Measurements from ENCODE around the gene ADAMTS10.

Gene ADAMTS10

GRCh38 chr19:8550070-8550469 lies 60.4 kb downstream of the ADAMTS10 start:
- no peak overlapping the region for H3K9ac ChIP-seq (ENCODE audit: low read length)

DNA sequence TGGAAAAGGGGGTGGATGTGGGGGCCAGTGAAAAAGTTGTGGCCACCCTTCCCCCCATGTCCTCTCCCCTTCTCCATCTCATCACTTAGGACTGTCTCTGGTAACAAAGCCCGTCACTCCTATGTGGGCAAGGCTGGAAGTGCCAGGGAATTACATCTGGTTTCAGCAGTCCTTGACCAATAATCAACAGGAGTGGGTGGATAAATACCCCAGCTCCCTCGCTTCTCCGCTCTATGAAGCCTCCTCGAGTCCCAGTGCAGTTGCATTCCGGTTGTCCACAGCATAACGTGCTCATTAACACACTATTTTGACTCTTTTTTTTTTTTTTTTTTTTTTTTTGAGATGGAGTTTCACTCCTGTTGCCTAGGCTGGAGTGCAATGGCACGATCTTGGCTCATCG lies 64.8 kb downstream of the ADAMTS10 start:
- Histone ChIP-seq H3K9me3 (ENCODE audit: low read length) (no peaks in the 10 kb centered on the region), H3K4me3 (ENCODE audit: low read depth in 1 of 2, low read length in 2 of 2) (no peak overlapping the region), H3K27ac (ENCODE audit: low read depth, low read length) (no peak overlapping the region), H3K27me3 (ENCODE audit: control insufficient read depth in 1 of 2, insufficient read depth in 2 of 2, low read length in 2 of 2) (no peaks in the 10 kb centered on the region), H3K4me1 (ENCODE audit: insufficient read depth, low read length) (no peaks in the 10 kb centered on the region), H3K9ac (ENCODE audit: low read length) (no peak overlapping the region), H3K36me3 (ENCODE audit: insufficient read depth, low read length) (no peaks in the 10 kb centered on the region)

More at GRCh38 chr19:8550070-8550469, 60.4 kb downstream of the ADAMTS10 start:
- no peaks in the 10 kb centered on the region for H3K27me3 ChIP-seq (ENCODE audit: control insufficient read depth in 1 of 2, insufficient read depth in 2 of 2, low read length in 2 of 2)
- no peaks in the 10 kb centered on the region for H3K4me1 ChIP-seq (ENCODE audit: insufficient read depth, low read length)
- H3K4me3 ChIP-seq (ENCODE audit: low read depth in 1 of 2, low read length in 2 of 2): no peak overlapping the region
- H3K27ac ChIP-seq (ENCODE audit: low read depth, low read length): no peak overlapping the region
- H3K36me3 ChIP-seq (ENCODE audit: insufficient read depth, low read length): no peaks in the 10 kb centered on the region
- no peaks in the 10 kb centered on the region for H3K9me3 ChIP-seq (ENCODE audit: low read length)

DNA sequence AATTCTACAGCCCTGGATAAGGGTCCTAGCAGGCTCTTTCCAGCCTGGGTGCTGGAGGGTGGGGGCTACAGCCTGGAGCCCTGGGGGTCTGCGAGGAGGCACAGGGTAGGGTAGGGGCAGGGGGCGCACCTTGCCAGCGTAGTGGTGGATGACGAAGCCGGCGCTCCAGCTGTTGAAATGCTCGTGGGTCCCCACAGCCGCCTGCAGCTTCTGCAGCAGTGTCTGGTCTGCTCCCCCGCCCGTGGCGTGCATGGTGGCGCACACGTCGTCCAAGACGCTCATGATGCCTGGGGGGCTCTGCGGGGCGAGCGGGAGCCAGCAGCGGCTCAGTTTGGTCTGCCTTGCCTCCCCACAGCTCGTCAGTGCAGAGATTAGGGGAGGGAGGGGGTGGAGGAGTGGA lies 66.3 kb downstream of the ADAMTS10 start:
- H3K4me1 ChIP-seq (ENCODE audit: insufficient read depth, low read length): no peaks in the 10 kb centered on the region

GRCh38 chr19:8539621-8540149 lies 70.8 kb downstream of the ADAMTS10 start:
- H3K36me3 ChIP-seq (ENCODE audit: insufficient read depth, low read length): no peaks in the 10 kb centered on the region
- H3K4me3 ChIP-seq (ENCODE audit: low read depth in 1 of 2, low read length in 2 of 2): no peak overlapping the region

More for the DNA sequence above, 66.3 kb downstream of the ADAMTS10 start:
- no peak overlapping the region for H3K4me3 ChIP-seq (ENCODE audit: low read depth in 1 of 2, low read length in 2 of 2)
- no peak overlapping the region for H3K9ac ChIP-seq (ENCODE audit: low read length)
- no peaks in the 10 kb centered on the region for H3K36me3 ChIP-seq (ENCODE audit: insufficient read depth, low read length)
- no peaks in the 10 kb centered on the region for H3K27me3 ChIP-seq (ENCODE audit: control insufficient read depth in 1 of 2, insufficient read depth in 2 of 2, low read length in 2 of 2)
- no peak overlapping the region for H3K27ac ChIP-seq (ENCODE audit: low read depth, low read length)
- no peaks in the 10 kb centered on the region for H3K9me3 ChIP-seq (ENCODE audit: low read length)

GRCh38 chr19:8537099-8537498 lies 73.4 kb downstream of the ADAMTS10 start:
- no peak overlapping the region for H3K9ac ChIP-seq (ENCODE audit: low read length)
- H3K4me3 ChIP-seq (ENCODE audit: low read depth in 1 of 2, low read length in 2 of 2): no peak overlapping the region
- no peak overlapping the region for H3K27ac ChIP-seq (ENCODE audit: low read depth, low read length)
- no peaks in the 10 kb centered on the region for H3K4me1 ChIP-seq (ENCODE audit: insufficient read depth, low read length)
- H3K27me3 ChIP-seq (ENCODE audit: control insufficient read depth in 1 of 2, insufficient read depth in 2 of 2, low read length in 2 of 2): no peaks in the 10 kb centered on the region
- H3K36me3 ChIP-seq (ENCODE audit: insufficient read depth, low read length): no peaks in the 10 kb centered on the region
- H3K9me3 ChIP-seq (ENCODE audit: low read length): no peaks in the 10 kb centered on the region

More at GRCh38 chr19:8539621-8540149, 70.8 kb downstream of the ADAMTS10 start:
- Histone ChIP-seq H3K9me3 (ENCODE audit: low read length) (no peaks in the 10 kb centered on the region), H3K27me3 (ENCODE audit: control insufficient read depth in 1 of 2, insufficient read depth in 2 of 2, low read length in 2 of 2) (no peaks in the 10 kb centered on the region), H3K27ac (ENCODE audit: low read depth, low read length) (no peak overlapping the region), H3K9ac (ENCODE audit: low read length) (no peak overlapping the region), H3K4me1 (ENCODE audit: insufficient read depth, low read length) (no peaks in the 10 kb centered on the region)

DNA sequence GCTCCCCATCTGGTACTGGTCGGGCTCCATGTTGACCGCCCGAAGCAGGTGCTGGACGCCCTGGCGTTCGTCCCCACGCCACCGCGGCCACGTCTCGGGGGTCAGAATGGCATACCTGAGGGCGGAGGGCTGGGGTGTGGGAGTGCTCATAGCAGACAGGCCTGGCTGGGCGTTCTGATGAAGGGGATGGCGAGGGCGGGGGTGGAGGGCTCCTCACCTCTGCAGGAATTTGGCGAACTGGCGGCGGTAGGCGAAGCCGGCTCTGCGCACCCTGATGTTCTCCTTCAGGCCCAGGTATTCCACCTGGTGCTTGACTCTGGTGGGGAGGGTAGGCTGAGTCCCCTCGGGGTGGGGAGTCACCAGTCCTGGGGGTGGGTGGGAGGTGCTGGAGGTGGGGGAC lies 74.2 kb downstream of the ADAMTS10 start:
- H3K36me3 ChIP-seq (ENCODE audit: insufficient read depth, low read length): no peaks in the 10 kb centered on the region
- H3K9ac ChIP-seq (ENCODE audit: low read length): no peak overlapping the region
- H3K4me1 ChIP-seq (ENCODE audit: insufficient read depth, low read length): no peaks in the 10 kb centered on the region
- H3K4me3 ChIP-seq (ENCODE audit: low read depth in 1 of 2, low read length in 2 of 2): no peak overlapping the region
- no peaks in the 10 kb centered on the region for H3K27me3 ChIP-seq (ENCODE audit: control insufficient read depth in 1 of 2, insufficient read depth in 2 of 2, low read length in 2 of 2)
- no peak overlapping the region for H3K27ac ChIP-seq (ENCODE audit: low read depth, low read length)
- no peaks in the 10 kb centered on the region for H3K9me3 ChIP-seq (ENCODE audit: low read length)

- Histone ChIP-seq H3K27ac (ENCODE audit: low read depth, low read length) (no peak overlapping the region), H3K9ac (ENCODE audit: low read length) (no peak overlapping the region), H3K27me3 (ENCODE audit: control insufficient read depth in 1 of 2, insufficient read depth in 2 of 2, low read length in 2 of 2) (no peaks in the 10 kb centered on the region), H3K9me3 (ENCODE audit: low read length) (no peaks in the 10 kb centered on the region), H3K36me3 (ENCODE audit: insufficient read depth, low read length) (no peaks in the 10 kb centered on the region), H3K4me3 (ENCODE audit: low read depth in 1 of 2, low read length in 2 of 2) (no peak overlapping the region), H3K4me1 (ENCODE audit: insufficient read depth, low read length) (no peaks in the 10 kb centered on the region)
These were observed 78.3 kb downstream of the ADAMTS10 start for GRCh38 chr19:8532225-8532624.

GRCh38 chr19:8531470-8531869 lies 79.0 kb downstream of the ADAMTS10 start:
- Histone ChIP-seq H3K36me3 (ENCODE audit: insufficient read depth, low read length) (no peaks in the 10 kb centered on the region), H3K9ac (ENCODE audit: low read length) (no peak overlapping the region), H3K27me3 (ENCODE audit: control insufficient read depth in 1 of 2, insufficient read depth in 2 of 2, low read length in 2 of 2) (no peaks in the 10 kb centered on the region), H3K4me1 (ENCODE audit: insufficient read depth, low read length) (no peaks in the 10 kb centered on the region), H3K27ac (ENCODE audit: low read depth, low read length) (no peak overlapping the region), H3K9me3 (ENCODE audit: low read length) (no peaks in the 10 kb centered on the region), H3K4me3 (ENCODE audit: low read depth in 1 of 2, low read length in 2 of 2) (no peak overlapping the region)
